Measurements from ENCODE around the gene GMDS. TPM values are rescaled to one million over a fixed set of nuclear protein-coding genes. Genes with fewer than 3 reads are reported as not detected.

GMDS gene
- total and polyA plus RNA-seq, 2 of the 8 experiments (the other 6 are each of a cell fraction or from before 2014, with no cell fraction given) = 16.8 to 50.0 TPM

DNA sequence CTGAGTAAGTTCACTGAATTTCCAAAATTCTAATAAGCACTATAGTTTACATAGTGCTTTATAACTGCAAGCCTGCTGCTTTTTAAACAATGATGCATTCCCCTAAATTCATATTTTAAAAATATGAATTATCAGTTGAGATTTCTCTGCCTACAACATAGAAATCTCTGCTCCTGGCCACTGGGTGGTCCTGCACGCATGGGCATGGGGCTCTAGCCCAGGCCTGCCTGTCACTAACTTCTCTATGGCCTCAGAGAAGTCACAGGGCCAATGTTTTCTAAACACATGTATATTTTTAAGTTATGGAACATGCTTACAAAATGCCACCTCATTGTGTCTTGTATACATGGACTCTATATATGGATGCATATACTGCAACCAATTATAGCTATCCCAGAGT, 424.7 kb downstream of the GMDS start:
- Histone ChIP-seq H3K27ac (ENCODE audit: low read depth, low read length) (no peak overlapping the region), H3K4me1 (replicated peaks in 1 of 4; ENCODE audit: control insufficient read depth in 3 of 4, insufficient read depth in 4 of 4, low read length in 3 of 4) (peaks cover 0 to 3% (median 2%) of the 10 kb centered on the region in 4 experiments; a peak in 3 of 7 replicates), H3K36me3 (ENCODE audit: control insufficient read depth in 2 of 4, insufficient read depth in 4 of 4, low read length in 3 of 4) (no peaks in the 10 kb centered on the region), H3K79me1 (ENCODE audit: low read depth, low read length) (no peaks in the 10 kb centered on the region), H4K8ac (ENCODE audit: extremely low read depth, insufficient read depth, low read length) (no peak overlapping the region), H3K27me3 (replicated peaks in 1 of 4; ENCODE audit: control insufficient read depth in 3 of 4, extremely low read depth in 1 of 4, insufficient read depth in 3 of 4, low read length in 3 of 4) (no peaks in the 10 kb centered on the region), H3K4me2 (ENCODE audit: insufficient read depth in 1 of 2, low read depth in 2 of 2, low read length in 2 of 2) (no peak overlapping the region), H3K4ac (replicated peaks; ENCODE audit: insufficient read length, low read depth, low read length) (no peak overlapping the region), H2BK15ac (ENCODE audit: low read length) (no peak overlapping the region), H3K56ac (replicated peaks; ENCODE audit: insufficient read length, low read depth, low read length) (no peak overlapping the region), H3K18ac (ENCODE audit: extremely low read depth, low read length) (no peak overlapping the region), H4K91ac (replicated peaks; ENCODE audit: insufficient read length, low read length) (no peak overlapping the region), H3K79me2 (ENCODE audit: control insufficient read depth in 1 of 2, insufficient read depth in 2 of 2, low read length in 2 of 2) (no peaks in the 10 kb centered on the region), H2AFZ (ENCODE audit: low read length) (no peak overlapping the region), H2BK120ac (replicated peaks; ENCODE audit: low read depth, low read length) (no peak overlapping the region), H4K20me1 (replicated peaks in 1 of 2; ENCODE audit: control insufficient read depth in 1 of 2, insufficient read depth in 2 of 2, low read length in 2 of 2) (no peaks in the 10 kb centered on the region), H3K23ac (ENCODE audit: insufficient read length) (no peak overlapping the region), H3K14ac (ENCODE audit: insufficient read length) (no peak overlapping the region), H2BK20ac (ENCODE audit: low read length) (no peak overlapping the region), H2AK5ac (ENCODE audit: low read depth, low read length) (no peak overlapping the region), H4K5ac (ENCODE audit: insufficient read length, low read depth, low read length) (no peak overlapping the region), H2BK5ac (ENCODE audit: low read depth, low read length) (no peak overlapping the region), H3K4me3 (ENCODE audit: extremely low read depth in 1 of 4, insufficient read depth in 2 of 4, low read depth in 3 of 4, low read length in 4 of 4) (no peak overlapping the region), H3K23me2 (ENCODE audit: low read depth, low read length) (no peaks in the 10 kb centered on the region; the same call in 1 of the 2 replicates), H2BK12ac (ENCODE audit: low read depth, low read length) (no peak overlapping the region), H3K9me3 (ENCODE audit: insufficient read depth in 2 of 2, low read depth in 1 of 2, low read length in 1 of 2) (no peaks in the 10 kb centered on the region), H3K9ac (replicated peaks in 1 of 4; ENCODE audit: extremely low read depth in 1 of 4, low read depth in 3 of 4, low read length in 3 of 4) (no peak overlapping the region)
- no peak for DNase-seq (ENCODE audit: low read depth in 1 of 2, low spot score in 2 of 2)
- 100% methylated on average over 1 of the region's 1 CpG; no CpG with 5 or more reads in 1 of the 2 experiments for WGBS, 2 experiments (ENCODE audit: extremely low coverage in 1 of 2, insufficient coverage in 1 of 2, insufficient read length in 1 of 2, insufficient replicate concordance in 2 of 2, low coverage in 1 of 2, low lambda C conversion rate in 2 of 2, missing lambda C conversion rate in 1 of 2)
- CTCF ChIA-PET (ENCODE audit: partially characterized antibody) = interaction anchor here (0.7 to 1.0 kb wide), 2 partner anchors 231 to 629 kb away, joined by 3 read pairs; no protein-coding TSS in a partner anchor
- no peak for TF ChIP-seq CTCF (IDR thresholded peaks at IDR 0.05; ENCODE audit: control extremely low read depth in 1 of 3, insufficient read depth in 1 of 3, low read depth in 1 of 3, low read length in 3 of 3)
- TF ChIP-seq PHF8 (conservative IDR thresholded peaks at IDR 0.05; ENCODE audit: low read depth, low read length) = no peak
- TF ChIP-seq RAD21 (IDR thresholded peaks at IDR 0.05 in 1 of 2, conservative IDR thresholded peaks at IDR 0.05 in 1 of 2; ENCODE audit: low read depth in 2 of 2, low read length in 2 of 2) = peak in 1 of 2 experiments; percentile 14; a peak in 1 of 4 replicates
- FAIRE-seq = no peak
- POLR2A ChIA-PET (ENCODE audit: partially characterized antibody) = no interaction called here
